Measurements from ENCODE around the gene IGF1. TPM values are rescaled to one million over a fixed set of nuclear protein-coding genes. Genes with fewer than 3 reads are reported as not detected.

Gene IGF1
- total RNA-seq, 1 donor from 2014 or later: under 0.01 TPM

- DNase-seq (ENCODE audit: low read depth): no peak
- Histone ChIP-seq H3K4me3 (ENCODE audit: low read depth, low read length) (no peak overlapping the region), H3K27me3 (ENCODE audit: control insufficient read depth, insufficient read depth, low read length) (no peaks in the 10 kb centered on the region), H3K36me3 (ENCODE audit: control insufficient read depth, insufficient read depth, low read length) (no peaks in the 10 kb centered on the region)
- no peak for TF ChIP-seq CTCF (IDR thresholded peaks at IDR 0.05; ENCODE audit: insufficient read depth, low read length, poor library complexity, severe bottlenecking)
These were observed 23.9 kb upstream of the IGF1 start for GRCh38 chr12:102504280-102504679.

GRCh38 chr12:102503831-102504230 is 23.5 kb upstream of the IGF1 start:
- H3K27me3 ChIP-seq (ENCODE audit: control insufficient read depth, insufficient read depth, low read length): no peaks in the 10 kb centered on the region
- no peak for DNase-seq (ENCODE audit: low read depth)
- H3K4me3 ChIP-seq (ENCODE audit: low read depth, low read length): no peak overlapping the region
- no peak for TF ChIP-seq CTCF (IDR thresholded peaks at IDR 0.05; ENCODE audit: insufficient read depth, low read length, poor library complexity, severe bottlenecking)
- no peaks in the 10 kb centered on the region for H3K36me3 ChIP-seq (ENCODE audit: control insufficient read depth, insufficient read depth, low read length)

GRCh38 chr12:102503056-102503681 is 22.8 kb upstream of the IGF1 start:
- Histone ChIP-seq H3K27me3 (ENCODE audit: control insufficient read depth, insufficient read depth, low read length) (no peaks in the 10 kb centered on the region), H3K36me3 (ENCODE audit: control insufficient read depth, insufficient read depth, low read length) (no peaks in the 10 kb centered on the region), H3K4me3 (ENCODE audit: low read depth, low read length) (no peak overlapping the region)
- no peak for DNase-seq (ENCODE audit: low read depth)
- TF ChIP-seq CTCF (IDR thresholded peaks at IDR 0.05; ENCODE audit: insufficient read depth, low read length, poor library complexity, severe bottlenecking): no peak

- Histone ChIP-seq H3K4me3 (ENCODE audit: low read depth, low read length) (no peak overlapping the region), H3K27me3 (ENCODE audit: control insufficient read depth, insufficient read depth, low read length) (no peaks in the 10 kb centered on the region), H3K36me3 (ENCODE audit: control insufficient read depth, insufficient read depth, low read length) (no peaks in the 10 kb centered on the region)
- no peak for TF ChIP-seq CTCF (IDR thresholded peaks at IDR 0.05; ENCODE audit: insufficient read depth, low read length, poor library complexity, severe bottlenecking)
- DNase-seq (ENCODE audit: low read depth): no peak
These were observed 21.4 kb upstream of the IGF1 start for GRCh38 chr12:102501773-102502172.

GRCh38 chr12:102498471-102498870 is 18.1 kb upstream of the IGF1 start:
- no peak for DNase-seq (ENCODE audit: low read depth)
- H3K27me3 ChIP-seq (ENCODE audit: control insufficient read depth, insufficient read depth, low read length): no peaks in the 10 kb centered on the region
- no peaks in the 10 kb centered on the region for H3K36me3 ChIP-seq (ENCODE audit: control insufficient read depth, insufficient read depth, low read length)
- no peak for TF ChIP-seq CTCF (IDR thresholded peaks at IDR 0.05; ENCODE audit: insufficient read depth, low read length, poor library complexity, severe bottlenecking)
- H3K4me3 ChIP-seq (ENCODE audit: low read depth, low read length): no peak overlapping the region

GRCh38 chr12:102497743-102498142 is 17.4 kb upstream of the IGF1 start:
- TF ChIP-seq CTCF (IDR thresholded peaks at IDR 0.05; ENCODE audit: insufficient read depth, low read length, poor library complexity, severe bottlenecking): no peak
- Histone ChIP-seq H3K36me3 (ENCODE audit: control insufficient read depth, insufficient read depth, low read length) (no peaks in the 10 kb centered on the region), H3K4me3 (ENCODE audit: low read depth, low read length) (no peak overlapping the region), H3K27me3 (ENCODE audit: control insufficient read depth, insufficient read depth, low read length) (no peaks in the 10 kb centered on the region)
- no peak for DNase-seq (ENCODE audit: low read depth)

Data from kidney epithelial cell (primary cell).